Caco-2 (cell line): ENCODE results near the gene PLLP. TPM values are rescaled to one million over a fixed set of nuclear protein-coding genes. Genes with fewer than 3 reads are reported as not detected.

ENCODE experiments used
- BruUV-seq: library from RNA; stranded (reverse); fragments of 400-500 nt; replicated peaks from 2 replicates; lab custom pipeline; 2021; lab: Mats Ljungman, UMichigan
- CTCF ChIA-PET: fragments of 300-600 bp; sonication (Branson Sonifier 250); formaldehyde crosslinking; loops from one replicate; lab custom pipeline; 2022; ENCODE audit warnings: antibody characterized with exemption; lab: Charles Lee
- POLR2A ChIA-PET: fragments of 300-600 bp; sonication (Branson Sonifier 250); formaldehyde crosslinking; loops from one replicate; lab custom pipeline; 2022; ENCODE audit warnings: antibody characterized with exemption; lab: Charles Lee
- DNase-seq, 2 experiments: peaks; one replicate each; pipeline versions ENCODE4 v3.0.0 to v3.0.0-alpha.2; 2020 to 2022
- H3K27me3 ChIP-seq: replicated peaks from 2 replicates; pipeline ENCODE4 v1.6.0; 2011; ENCODE audit warnings: low read length; ENCODE audit not compliant: control insufficient read depth, insufficient read depth
- H3K36me3 ChIP-seq: 2 replicates; pipeline ENCODE4 v1.5.1; 2011; ENCODE audit warnings: low read length; ENCODE audit not compliant: control insufficient read depth, insufficient read depth
- H3K4me1 ChIP-seq: fragments of 250-450 bp; sonication (Bioruptor Pico); 2 replicates; pipeline ENCODE4 v1.5.1; 2020; ENCODE audit warnings: mild to moderate bottlenecking
- H3K4me3 ChIP-seq: 2 replicates; pipeline ENCODE4 v1.5.1; 2011; ENCODE audit warnings: low read depth, mild to moderate bottlenecking, control low read depth, low read length
- H3K9me3 ChIP-seq: fragments of 250-450 bp; sonication (Bioruptor Pico); 2 replicates; pipeline ENCODE4 v1.5.1; 2020; ENCODE audit warnings: mild to moderate bottlenecking, moderate library complexity
- H3K27ac Mint-ChIP-seq: one replicate; pipeline ENCODE4 v1.8.0; 2022; ENCODE audit warnings: mixed read lengths; ENCODE audit not compliant: unreplicated experiment
- H3K27me3 Mint-ChIP-seq: one replicate; pipeline ENCODE4 v1.8.0; 2022; ENCODE audit warnings: mixed read lengths; ENCODE audit not compliant: insufficient read depth, unreplicated experiment
- H3K36me3 Mint-ChIP-seq: one replicate; pipeline ENCODE4 v1.8.0; 2022; ENCODE audit warnings: mild to moderate bottlenecking, mixed read lengths; ENCODE audit not compliant: insufficient read depth, unreplicated experiment
- H3K4me1 Mint-ChIP-seq: one replicate; pipeline ENCODE4 v1.8.0; 2022; ENCODE audit warnings: low read depth, mixed read lengths; ENCODE audit not compliant: unreplicated experiment
- H3K4me3 Mint-ChIP-seq: one replicate; pipeline ENCODE4 v1.8.0; 2022; ENCODE audit warnings: mild to moderate bottlenecking, moderate library complexity, mixed read lengths; ENCODE audit not compliant: unreplicated experiment
- H3K9me3 Mint-ChIP-seq: one replicate; pipeline ENCODE4 v1.8.0; 2022; ENCODE audit warnings: mixed read lengths; ENCODE audit not compliant: unreplicated experiment
- intact Hi-C: fragments of 100-400 bp; cut with micrococcal nuclease; formaldehyde crosslinking; loops from one replicate; pipeline ENCODE4 v1.10.0; 2022; ENCODE audit not compliant: unreplicated experiment
- total RNA-seq: library from RNA; stranded (reverse); gene quantifications from 2 replicates; pipeline ENCODE4 v1.2.3, GENCODE V29; 2022
- TF ChIP-seq, protein P1 (sequence below), 2 experiments: fragments of 200-600 bp in 1 of 2; IDR thresholded peaks; 1 replicate in 1 of 2; 2 replicates in 1 of 2; pipeline versions ENCODE4 v1.5.1 to v1.8.0; 2011 to 2022; ENCODE audit warnings: antibody characterized with exemption in 1 of 2, control low read depth in 1 of 2, inconsistent platforms in 1 of 2, low read depth in 1 of 2, low read length in 1 of 2, mild to moderate bottlenecking in 1 of 2, moderate library complexity in 1 of 2; ENCODE audit not compliant: insufficient read depth in 1 of 2, severe bottlenecking in 1 of 2, unreplicated experiment in 1 of 2

The PLLP gene
- total RNA-seq, 1 experiment from 2014 or later = 53.0 TPM

GRCh38 chr16:57303021-57303909 lies 18.8 kb upstream of the PLLP start:
- peak overlapping the region; percentile 39 for H3K4me3 Mint-ChIP-seq

GRCh38 chr16:57301126-57301817 lies 16.8 kb upstream of the PLLP start:
- Mint-ChIP-seq H3K27me3 (no peaks in the 10 kb centered on the region), H3K4me1 (peaks cover 27% of the 10 kb centered on the region)
- CTCF ChIA-PET = interaction anchor here (0.6 to 3.7 kb wide), 6 partner anchors 28 to 218 kb away, joined by 3 to 88 read pairs (median 6); partner anchors contain the start of gene ARL2BP

More at GRCh38 chr16:57303021-57303909, 18.8 kb upstream of the PLLP start:
- Histone ChIP-seq H3K27me3 (no peaks in the 10 kb centered on the region), H3K9me3 (no peaks in the 10 kb centered on the region), H3K4me1 (peaks cover 32% of the 10 kb centered on the region), H3K36me3 (no peaks in the 10 kb centered on the region), H3K4me3 (no peak overlapping the region)
- no peak for DNase-seq
- Mint-ChIP-seq H3K27me3 (no peaks in the 10 kb centered on the region), H3K4me1 (peaks cover 41% of the 10 kb centered on the region), H3K9me3 (no peaks in the 10 kb centered on the region), H3K27ac (peak overlapping the region; percentile 97), H3K36me3 (peaks cover 17% of the 10 kb centered on the region)
- ChIA-PET POLR2A (interaction anchor here (1.2 to 1.6 kb wide), 3 partner anchors 11 to 144 kb away, joined by 4 to 6 read pairs (median 5); partner anchors contain the start of genes CIAPIN1 and COQ9), CTCF (interaction anchor here (0.6 to 3.6 kb wide), 8 partner anchors 9 to 220 kb away, joined by 3 to 83 read pairs (median 4); no protein-coding TSS in a partner anchor)
- intact Hi-C loops = no loop called here
- no TSS peak for BruUV-seq
- TF ChIP-seq, protein P1, sequence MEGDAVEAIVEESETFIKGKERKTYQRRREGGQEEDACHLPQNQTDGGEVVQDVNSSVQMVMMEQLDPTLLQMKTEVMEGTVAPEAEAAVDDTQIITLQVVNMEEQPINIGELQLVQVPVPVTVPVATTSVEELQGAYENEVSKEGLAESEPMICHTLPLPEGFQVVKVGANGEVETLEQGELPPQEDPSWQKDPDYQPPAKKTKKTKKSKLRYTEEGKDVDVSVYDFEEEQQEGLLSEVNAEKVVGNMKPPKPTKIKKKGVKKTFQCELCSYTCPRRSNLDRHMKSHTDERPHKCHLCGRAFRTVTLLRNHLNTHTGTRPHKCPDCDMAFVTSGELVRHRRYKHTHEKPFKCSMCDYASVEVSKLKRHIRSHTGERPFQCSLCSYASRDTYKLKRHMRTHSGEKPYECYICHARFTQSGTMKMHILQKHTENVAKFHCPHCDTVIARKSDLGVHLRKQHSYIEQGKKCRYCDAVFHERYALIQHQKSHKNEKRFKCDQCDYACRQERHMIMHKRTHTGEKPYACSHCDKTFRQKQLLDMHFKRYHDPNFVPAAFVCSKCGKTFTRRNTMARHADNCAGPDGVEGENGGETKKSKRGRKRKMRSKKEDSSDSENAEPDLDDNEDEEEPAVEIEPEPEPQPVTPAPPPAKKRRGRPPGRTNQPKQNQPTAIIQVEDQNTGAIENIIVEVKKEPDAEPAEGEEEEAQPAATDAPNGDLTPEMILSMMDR (IDR thresholded peaks at IDR 0.05; ENCODE audit: insufficient read depth in 1 of 2, low read depth in 1 of 2, low read length in 1 of 2, severe bottlenecking in 1 of 2, unreplicated experiment in 1 of 2) = no peak

More at GRCh38 chr16:57301126-57301817, 16.8 kb upstream of the PLLP start:
- Mint-ChIP-seq H3K36me3 (peaks cover 17% of the 10 kb centered on the region), H3K4me3 (peak overlapping the region; percentile 21), H3K27ac (no peak overlapping the region), H3K9me3 (no peaks in the 10 kb centered on the region)
- H3K4me1 ChIP-seq = peaks cover 32% of the 10 kb centered on the region
- no peaks in the 10 kb centered on the region for H3K27me3 ChIP-seq
- DNase-seq = no peak
- TF ChIP-seq, protein P1 (IDR thresholded peaks at IDR 0.05; ENCODE audit: insufficient read depth in 1 of 2, low read depth in 1 of 2, low read length in 1 of 2, severe bottlenecking in 1 of 2, unreplicated experiment in 1 of 2) = no peak
- no TSS peak for BruUV-seq
- H3K36me3 ChIP-seq = no peaks in the 10 kb centered on the region
- H3K9me3 ChIP-seq = no peaks in the 10 kb centered on the region
- POLR2A ChIA-PET = interaction anchor here (1.6 kb wide), 1 partner anchor 116 kb away, joined by 6 read pairs; no protein-coding TSS in a partner anchor
- no peak overlapping the region for H3K4me3 ChIP-seq
- intact Hi-C loops = no loop called here
